ENCODE data around the gene PTPRJ. TPM values are rescaled to one million over a fixed set of nuclear protein-coding genes. Genes with fewer than 3 reads are reported as not detected.

Gene PTPRJ
- total RNA-seq, 1 experiment from 2014 or later, result 59.4 TPM

- Mint-ChIP-seq H3K9me3 (ENCODE audit: low read depth, unreplicated experiment) (no peaks in the 10 kb centered on the region), H3K27ac (ENCODE audit: unreplicated experiment) (no peak overlapping the region), H3K36me3 (ENCODE audit: insufficient read depth, unreplicated experiment) (no peaks in the 10 kb centered on the region), H3K4me3 (ENCODE audit: low read depth, unreplicated experiment) (no peak overlapping the region), H3K27me3 (ENCODE audit: unreplicated experiment) (no peaks in the 10 kb centered on the region), H3K4me1 (ENCODE audit: low read depth, unreplicated experiment) (peaks cover 15% of the 10 kb centered on the region)
- no peak for DNase-seq
- CTCF ChIA-PET, result interaction anchor here (0.6 to 1.0 kb wide), 2 partner anchors 8 to 11 kb away, joined by 3 to 5 read pairs; no protein-coding TSS in a partner anchor
- intact Hi-C loops (cut with micrococcal nuclease; ENCODE audit: unreplicated experiment), result no loop called here
- no TSS peak for BruUV-seq (replicated peaks)
- no peak for TF ChIP-seq CTCF (IDR thresholded peaks at IDR 0.05; ENCODE audit: unreplicated experiment)
Observed at GRCh38 chr11:48043111-48043990, 63.0 kb downstream of the PTPRJ start.

- CTCF ChIA-PET, result interaction anchor here (0.6 kb wide), 1 partner anchor 10 kb away, joined by 5 read pairs; no protein-coding TSS in a partner anchor
- BruUV-seq (replicated peaks), result no TSS peak
- Mint-ChIP-seq H3K4me3 (ENCODE audit: low read depth, unreplicated experiment) (no peak overlapping the region), H3K4me1 (ENCODE audit: low read depth, unreplicated experiment) (peaks cover 22% of the 10 kb centered on the region), H3K36me3 (ENCODE audit: insufficient read depth, unreplicated experiment) (no peaks in the 10 kb centered on the region), H3K27ac (ENCODE audit: unreplicated experiment) (no peak overlapping the region), H3K9me3 (ENCODE audit: low read depth, unreplicated experiment) (no peaks in the 10 kb centered on the region), H3K27me3 (ENCODE audit: unreplicated experiment) (no peaks in the 10 kb centered on the region)
- intact Hi-C loops (cut with micrococcal nuclease; ENCODE audit: unreplicated experiment), result no loop called here
- TF ChIP-seq CTCF (IDR thresholded peaks at IDR 0.05; ENCODE audit: unreplicated experiment), result no peak
- no peak for DNase-seq
Observed at GRCh38 chr11:48043991-48044512, 63.7 kb downstream of the PTPRJ start.

- intact Hi-C loops (cut with micrococcal nuclease; ENCODE audit: unreplicated experiment), result no loop called here
- no peak for TF ChIP-seq CTCF (IDR thresholded peaks at IDR 0.05; ENCODE audit: unreplicated experiment)
- H3K36me3 Mint-ChIP-seq (ENCODE audit: insufficient read depth, unreplicated experiment), result peaks cover under 1% of the 10 kb centered on the region
- H3K9me3 Mint-ChIP-seq (ENCODE audit: low read depth, unreplicated experiment), result no peaks in the 10 kb centered on the region
- H3K27me3 Mint-ChIP-seq (ENCODE audit: unreplicated experiment), result no peaks in the 10 kb centered on the region
- H3K27ac Mint-ChIP-seq (ENCODE audit: unreplicated experiment), result no peak overlapping the region
- BruUV-seq (replicated peaks), result no TSS peak
- H3K4me1 Mint-ChIP-seq (ENCODE audit: low read depth, unreplicated experiment), result peaks cover 23% of the 10 kb centered on the region
- no peak overlapping the region for H3K4me3 Mint-ChIP-seq (ENCODE audit: low read depth, unreplicated experiment)
- CTCF ChIA-PET, result no interaction called here
- DNase-seq, result no peak
Observed at GRCh38 chr11:48044577-48044976, 64.2 kb downstream of the PTPRJ start.

GRCh38 chr11:48045536-48045935 is 65.2 kb downstream of the PTPRJ start:
- no peaks in the 10 kb centered on the region for H3K9me3 Mint-ChIP-seq (ENCODE audit: low read depth, unreplicated experiment)
- DNase-seq, result no peak
- no peaks in the 10 kb centered on the region for H3K27me3 Mint-ChIP-seq (ENCODE audit: unreplicated experiment)
- intact Hi-C loops (cut with micrococcal nuclease; ENCODE audit: unreplicated experiment), result no loop called here
- peaks cover 10% of the 10 kb centered on the region for H3K36me3 Mint-ChIP-seq (ENCODE audit: insufficient read depth, unreplicated experiment)
- no peak overlapping the region for H3K4me3 Mint-ChIP-seq (ENCODE audit: low read depth, unreplicated experiment)
- peaks cover 31% of the 10 kb centered on the region for H3K4me1 Mint-ChIP-seq (ENCODE audit: low read depth, unreplicated experiment)
- CTCF ChIA-PET, result no interaction called here
- no peak for TF ChIP-seq CTCF (IDR thresholded peaks at IDR 0.05; ENCODE audit: unreplicated experiment)
- no peak overlapping the region for H3K27ac Mint-ChIP-seq (ENCODE audit: unreplicated experiment)
- no TSS peak for BruUV-seq (replicated peaks)
